CD4-positive, alpha-beta T cell treated with Interleukin-17A for 1 hour (primary cell): ENCODE measurements around the gene HUNK.
"Not testable (repeated sequence)": the region's sequence is repeated elsewhere in the genome, so short reads cannot be mapped to it uniquely, and the experiment has no call there.

ENCODE experiments used
- DNase-seq: peaks from one replicate; pipeline ENCODE4 v3.0.0-alpha.2; 2020

The HUNK gene

DNA sequence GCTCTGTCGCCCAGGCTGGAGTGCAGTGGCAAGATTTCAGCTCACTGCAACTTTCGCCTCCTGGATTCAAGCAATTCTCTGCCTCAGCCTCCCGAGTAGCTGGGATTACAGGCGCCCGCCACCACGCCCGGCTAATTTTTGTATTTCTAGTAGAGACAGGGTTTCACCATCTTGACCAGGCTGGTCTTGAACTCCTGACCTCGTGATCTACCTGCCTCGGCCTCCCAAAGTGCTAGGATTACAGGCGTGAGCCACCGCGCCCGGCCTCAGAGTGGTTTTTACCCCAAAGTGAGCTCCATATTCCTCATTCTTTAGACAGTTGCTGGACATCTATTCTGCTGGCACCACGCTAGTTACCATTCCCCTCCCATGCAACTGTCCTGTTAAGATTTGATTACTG, 1.4 kb upstream of the HUNK start:
- not testable (repeated sequence) for DNase-seq

DNA sequence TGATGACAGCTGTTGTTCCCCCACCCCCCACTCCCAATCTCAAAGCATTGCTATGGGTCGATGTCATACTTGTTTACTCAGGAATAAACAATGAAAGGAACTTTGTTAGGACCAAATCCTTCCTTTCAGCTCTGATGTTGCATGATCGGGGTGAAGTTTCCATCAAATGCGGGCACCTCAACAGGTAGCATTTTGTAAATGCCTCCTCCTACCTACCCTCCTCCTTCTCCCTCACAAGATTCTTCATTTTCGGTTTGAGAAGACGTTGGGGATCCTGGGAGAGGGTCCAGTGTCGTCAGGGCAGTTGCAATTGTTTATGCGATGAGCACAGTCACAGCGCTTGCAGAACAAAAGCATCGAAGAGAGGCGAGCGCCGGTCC, 758 bp upstream of the HUNK start:
- DNase-seq: no peak

DNA sequence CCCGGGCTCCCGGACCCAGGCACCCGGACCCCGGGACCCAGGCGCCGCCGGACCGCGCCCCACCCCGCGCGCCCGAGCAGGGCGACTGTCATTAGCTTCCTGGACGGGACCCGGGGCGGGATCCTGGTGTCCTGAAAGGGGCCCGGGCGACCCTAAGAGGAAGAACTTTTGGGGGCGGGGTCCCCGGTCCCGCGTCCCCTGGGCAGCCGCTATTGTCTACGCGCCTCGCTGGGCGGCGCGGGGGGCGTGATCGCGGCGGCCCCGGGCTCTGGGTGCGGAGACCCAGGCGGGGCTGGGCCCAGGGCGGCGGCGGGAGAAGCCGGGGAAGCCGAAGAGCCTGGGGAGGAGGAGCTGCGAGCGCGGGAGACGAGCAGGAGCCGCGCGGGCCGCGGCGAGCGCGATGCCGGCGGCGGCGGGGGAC, 465 bp downstream of the HUNK start:
- DNase-seq: no peak

DNA sequence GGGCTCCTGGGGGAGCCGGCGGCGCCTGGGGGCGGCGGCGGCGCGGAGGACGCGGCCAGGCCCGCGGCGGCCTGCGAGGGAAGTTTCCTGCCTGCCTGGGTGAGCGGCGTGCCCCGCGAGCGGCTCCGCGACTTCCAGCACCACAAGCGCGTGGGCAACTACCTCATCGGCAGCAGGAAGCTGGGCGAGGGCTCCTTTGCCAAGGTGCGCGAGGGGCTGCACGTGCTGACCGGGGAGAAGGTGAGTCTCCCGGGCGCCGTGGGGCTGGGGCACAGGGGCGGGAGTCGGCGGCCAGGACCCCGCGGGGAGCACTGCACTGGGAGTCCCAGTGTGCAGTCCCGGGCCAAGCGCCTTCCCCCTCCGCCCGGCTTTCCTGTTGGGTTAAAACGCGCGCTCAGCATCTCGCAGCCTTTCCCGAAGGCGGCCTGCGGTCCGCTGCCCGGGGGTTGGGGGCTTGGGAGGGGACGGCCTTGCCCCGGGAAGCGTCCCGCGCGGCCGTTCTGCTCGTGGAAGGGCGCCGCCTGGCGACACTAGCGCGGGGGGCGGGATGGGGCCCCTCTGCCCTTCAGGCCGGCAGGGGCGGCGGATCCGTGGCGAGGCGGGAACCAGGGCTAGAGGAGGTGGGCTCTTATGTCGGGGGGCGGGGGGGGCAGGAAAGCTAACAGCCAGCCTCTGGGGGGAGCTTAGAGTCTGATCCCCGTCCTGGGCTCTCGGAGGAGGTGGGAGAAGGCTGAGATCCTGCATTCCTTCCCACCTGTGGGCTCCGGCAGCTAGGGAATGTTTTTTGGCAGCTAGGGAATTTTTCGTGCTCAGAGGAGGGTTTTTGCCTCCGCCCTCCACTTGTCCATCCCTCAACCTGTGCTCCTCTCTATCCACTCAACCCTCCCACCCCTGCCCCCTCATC, 1.1 kb downstream of the HUNK start:
- DNase-seq: peak; percentile 19

DNA sequence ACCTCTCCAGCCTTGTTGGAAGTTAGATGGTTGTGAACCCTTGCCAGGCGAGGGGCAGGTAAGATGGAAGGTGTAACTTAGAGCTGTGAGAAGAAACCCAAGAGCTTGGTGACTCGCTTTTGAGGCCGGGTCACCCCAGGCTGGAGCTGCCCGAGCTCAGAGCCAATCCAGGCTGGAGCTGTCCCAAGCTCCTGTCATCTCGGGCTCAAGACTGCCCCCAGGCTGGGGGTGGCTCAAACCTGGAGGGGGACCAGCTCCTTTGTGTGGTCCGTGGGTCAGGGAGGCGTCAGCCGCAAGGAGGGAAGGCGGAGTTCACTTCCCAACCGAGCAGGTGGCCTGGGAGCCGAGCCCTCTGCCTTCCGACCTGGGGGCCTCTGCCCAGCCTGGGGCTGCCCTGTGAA, 2.0 kb downstream of the HUNK start:
- no peak for DNase-seq

DNA sequence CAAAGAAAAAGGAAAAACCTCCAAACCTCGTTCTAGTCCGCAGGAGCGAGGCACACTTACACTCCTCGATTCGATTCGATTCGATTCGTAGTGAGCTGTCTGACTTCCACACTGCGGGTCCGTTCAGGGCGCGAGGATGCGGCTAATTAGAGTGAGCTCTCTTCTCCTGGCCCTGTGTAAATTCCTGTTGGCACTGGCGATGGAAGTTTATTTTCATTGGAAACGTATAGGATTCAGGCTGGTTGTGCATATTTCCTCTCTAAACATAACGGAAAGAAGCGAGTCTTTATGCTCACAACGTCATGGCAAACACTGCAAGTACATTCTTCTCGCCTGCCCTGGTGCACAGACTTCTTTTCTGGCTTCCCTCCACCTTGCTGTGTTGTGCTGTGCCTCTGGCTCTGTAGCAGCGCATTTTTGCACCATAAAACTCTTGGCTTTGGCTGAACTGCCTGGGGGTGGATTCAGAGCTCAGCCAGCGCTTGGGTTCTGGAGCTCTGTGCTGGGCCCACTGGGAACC, 2.7 kb downstream of the HUNK start:
- DNase-seq: no peak

DNA sequence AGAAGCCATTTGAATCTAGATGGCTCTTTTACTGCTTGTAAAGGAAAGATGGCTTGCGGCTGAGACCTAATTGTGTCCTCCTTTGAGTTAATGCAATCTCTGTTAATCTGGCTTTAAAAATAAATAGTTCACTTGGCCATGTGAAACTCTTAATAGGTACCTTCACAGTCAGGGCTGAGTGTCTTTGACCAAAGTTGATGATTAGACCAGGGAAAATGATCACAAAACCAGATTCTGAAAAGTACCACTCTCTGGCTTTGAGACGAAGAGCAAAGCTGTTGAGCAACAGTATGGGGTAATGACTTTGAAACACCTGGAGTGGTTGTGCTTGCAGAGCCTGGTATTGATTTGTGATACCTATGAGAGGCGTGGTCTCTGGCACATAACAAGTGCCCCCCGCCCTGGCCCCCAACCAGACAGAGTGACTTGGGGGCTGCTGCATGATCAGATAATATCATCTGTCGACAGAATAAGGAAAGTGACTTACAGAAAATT, 4.7 kb downstream of the HUNK start:
- DNase-seq: no peak

DNA sequence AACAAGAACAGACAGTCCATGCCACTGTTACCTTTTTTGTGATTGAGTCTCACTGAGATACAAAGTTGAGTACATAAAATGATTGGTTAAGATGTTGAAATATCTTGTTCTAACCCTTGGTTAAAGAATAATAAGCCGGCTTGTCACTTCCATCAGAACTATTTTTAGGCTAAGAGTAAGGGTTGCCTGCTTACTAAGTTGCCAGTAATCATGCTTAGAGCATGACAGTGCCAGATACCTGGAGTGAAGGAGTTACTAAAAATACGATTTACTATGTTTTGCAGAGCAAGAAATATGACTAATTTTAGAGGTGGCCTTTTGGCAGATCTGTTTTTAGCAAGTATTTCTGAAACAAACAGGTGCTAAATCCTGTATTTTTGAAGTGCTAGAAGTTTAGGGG, 6.0 kb downstream of the HUNK start:
- DNase-seq: no peak

DNA sequence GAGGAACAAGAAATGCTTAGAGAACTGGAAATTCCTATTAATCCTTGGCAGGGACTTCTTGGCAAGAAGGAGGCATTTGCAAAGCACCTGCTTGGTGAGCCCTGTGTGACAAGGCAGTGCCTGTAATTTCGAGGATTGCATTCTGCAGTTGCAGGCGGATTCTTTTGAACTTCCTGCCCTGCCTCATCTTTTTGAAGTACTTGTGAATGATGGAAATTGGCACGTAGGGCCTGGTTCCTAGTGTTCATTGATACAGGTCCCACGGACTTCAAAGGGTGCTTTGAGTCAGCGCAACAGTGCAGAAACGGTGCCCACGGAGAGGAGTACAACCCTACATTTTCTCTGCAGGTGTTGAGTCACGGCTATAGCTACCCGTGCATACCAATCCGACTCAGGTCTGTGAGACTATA, 6.4 kb downstream of the HUNK start:
- DNase-seq: no peak

DNA sequence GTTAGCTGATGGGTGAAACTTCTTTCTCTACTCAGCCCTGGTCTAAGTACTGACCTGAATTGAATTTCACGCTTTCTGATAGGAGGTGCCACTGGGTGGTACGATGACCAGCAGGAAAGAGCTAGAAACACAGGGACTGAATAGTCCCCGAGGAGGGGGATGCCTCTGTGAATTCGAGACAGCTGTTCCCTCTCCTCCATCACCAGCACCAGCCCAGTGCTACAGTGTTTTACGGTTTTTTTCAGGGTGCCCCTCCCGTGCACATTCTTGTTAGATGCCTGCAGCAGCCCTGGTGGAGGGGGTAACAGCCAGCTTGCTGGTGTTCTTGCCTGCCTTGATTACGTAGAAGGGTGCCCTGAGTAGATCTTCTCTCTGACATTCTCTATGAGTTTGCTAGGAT, 7.1 kb downstream of the HUNK start:
- no peak for DNase-seq

DNA sequence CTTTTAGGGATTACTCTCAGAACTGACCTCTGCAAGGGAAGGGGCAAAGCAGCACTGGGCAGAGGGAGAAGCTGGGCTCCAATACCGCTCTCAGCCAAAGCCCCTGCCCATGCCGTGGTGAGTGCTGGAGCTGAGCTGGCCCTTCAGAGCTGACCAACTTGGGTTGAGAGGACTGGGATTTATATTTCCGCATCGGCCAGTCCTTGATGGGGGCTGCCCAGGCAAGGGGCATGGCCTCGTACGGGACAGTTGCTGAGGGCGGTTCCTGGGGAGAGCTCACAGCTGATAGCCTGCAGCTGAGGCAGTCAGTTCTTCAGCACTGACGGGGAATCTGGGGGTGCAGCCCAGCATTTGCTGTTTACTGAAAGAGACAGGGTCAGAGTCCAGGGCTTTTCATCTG, 8.0 kb downstream of the HUNK start:
- DNase-seq: no peak

DNA sequence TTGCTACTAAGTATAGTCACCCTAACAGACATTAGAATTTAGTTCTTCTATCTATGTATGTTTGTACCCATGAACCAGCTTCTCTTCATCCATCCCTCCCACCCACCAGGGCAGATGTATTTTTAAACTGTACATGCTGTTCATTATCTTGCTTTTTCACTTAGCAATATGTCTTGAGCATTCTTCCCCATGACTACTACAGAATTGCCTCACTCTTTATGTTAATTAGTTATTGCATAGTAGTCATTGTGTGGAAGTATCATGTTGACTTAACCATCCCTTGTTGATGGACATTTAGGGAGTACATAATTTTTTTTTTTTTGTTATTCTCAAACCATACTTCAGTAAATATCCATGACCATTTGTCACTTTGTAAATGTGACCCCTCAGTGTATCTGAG, 9.9 kb downstream of the HUNK start:
- DNase-seq: no peak

DNA sequence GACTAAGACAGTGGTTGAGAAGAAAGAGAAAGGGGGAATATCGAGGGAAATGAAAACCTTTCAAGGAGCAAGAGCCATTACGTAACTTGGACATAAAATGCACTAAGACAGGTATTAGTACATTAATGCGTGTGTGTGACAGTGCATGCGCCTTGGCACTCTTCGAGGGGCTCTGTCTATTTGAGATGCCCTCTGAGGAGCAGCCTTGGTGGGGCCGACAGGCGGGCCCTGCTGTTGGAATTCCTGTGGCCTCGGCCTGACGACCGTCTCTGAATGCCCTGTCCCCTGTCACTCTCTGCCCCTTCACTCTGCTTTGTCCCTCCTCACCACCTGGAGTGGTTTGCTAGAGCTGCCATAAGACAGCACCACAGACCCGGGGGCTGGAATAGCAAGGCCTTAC, 12.3 kb downstream of the HUNK start:
- DNase-seq: no peak

DNA sequence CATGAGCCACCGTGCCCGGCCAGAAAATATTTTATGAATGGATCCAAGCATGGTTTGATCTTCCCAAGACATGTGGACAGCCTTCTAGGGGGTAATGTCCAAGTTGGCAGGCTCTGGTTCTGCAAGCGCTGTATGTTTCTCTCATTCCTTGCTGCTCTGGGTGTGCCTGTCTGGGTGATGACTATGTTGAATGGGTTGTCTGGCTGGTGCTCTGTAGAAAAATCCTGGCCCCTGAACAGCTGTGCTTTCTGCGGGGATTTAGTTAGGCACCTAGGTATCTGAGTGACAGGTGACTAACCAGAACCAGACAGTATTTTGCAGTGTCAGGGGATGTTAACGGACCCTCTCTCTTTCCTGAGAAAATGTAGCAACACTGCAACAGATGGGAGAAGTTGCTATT, 14.1 kb downstream of the HUNK start:
- no peak for DNase-seq

DNA sequence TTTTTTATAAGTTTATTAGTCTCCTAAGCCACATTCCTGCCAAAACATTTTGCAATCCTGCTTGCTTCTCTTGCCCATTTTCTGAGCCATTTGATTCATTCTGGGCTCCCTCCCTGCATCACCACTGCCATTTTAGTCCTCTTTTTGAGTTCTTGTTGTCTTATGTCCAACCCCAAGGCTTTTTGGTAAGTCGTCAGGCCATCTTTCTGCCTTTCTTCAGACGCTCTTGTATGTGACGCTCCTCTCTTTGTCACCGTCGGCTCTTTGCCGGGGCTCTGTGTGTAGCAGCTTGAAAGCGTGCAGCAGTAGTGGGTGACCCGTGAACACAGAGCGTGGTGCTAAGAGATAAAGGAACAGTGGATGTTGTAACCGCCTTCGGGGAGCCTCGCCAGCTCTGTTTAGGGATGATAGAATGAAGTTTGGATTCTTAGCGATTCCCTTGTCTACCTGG, 14.6 kb downstream of the HUNK start:
- DNase-seq: no peak

DNA sequence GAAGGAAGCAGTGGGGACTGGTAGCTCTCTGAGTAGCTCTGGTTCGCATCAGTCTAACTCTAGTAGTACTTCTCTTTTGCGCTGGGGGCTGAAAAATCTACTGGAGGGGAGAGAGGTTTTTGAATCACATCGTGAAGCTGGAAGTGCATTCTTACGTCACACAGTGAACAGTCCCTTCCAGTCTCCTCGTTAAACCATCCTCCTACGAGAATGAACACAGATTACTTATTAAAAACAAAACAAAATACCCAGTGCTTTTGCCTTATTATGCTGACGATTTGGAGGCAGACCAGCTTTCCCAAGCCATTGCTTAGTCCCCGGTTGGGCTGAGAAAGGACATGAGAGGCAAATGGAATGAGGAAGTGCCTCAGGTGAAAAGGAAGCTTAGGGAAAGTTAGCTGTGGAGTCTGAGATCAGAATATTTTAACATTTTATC, 16.1 kb downstream of the HUNK start:
- no peak for DNase-seq

DNA sequence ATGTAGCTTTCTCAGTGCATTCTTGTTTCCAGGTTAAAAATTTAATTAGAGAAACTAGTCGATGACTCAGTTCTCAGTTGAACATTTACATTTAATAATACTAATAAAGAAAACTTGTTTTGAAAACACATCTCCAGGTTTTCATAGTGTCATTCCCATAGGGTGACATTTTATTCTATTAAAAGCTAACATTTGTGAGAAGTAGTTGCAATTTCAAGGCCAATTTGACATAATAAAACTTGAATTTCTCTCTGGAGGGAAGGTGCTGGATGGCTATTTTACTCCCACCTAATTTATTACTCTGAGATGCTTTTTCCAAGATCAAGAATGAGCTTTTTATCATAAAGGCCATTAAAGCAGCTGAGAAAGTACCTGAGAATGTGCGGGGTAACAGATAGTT, 16.6 kb downstream of the HUNK start:
- no peak for DNase-seq

DNA sequence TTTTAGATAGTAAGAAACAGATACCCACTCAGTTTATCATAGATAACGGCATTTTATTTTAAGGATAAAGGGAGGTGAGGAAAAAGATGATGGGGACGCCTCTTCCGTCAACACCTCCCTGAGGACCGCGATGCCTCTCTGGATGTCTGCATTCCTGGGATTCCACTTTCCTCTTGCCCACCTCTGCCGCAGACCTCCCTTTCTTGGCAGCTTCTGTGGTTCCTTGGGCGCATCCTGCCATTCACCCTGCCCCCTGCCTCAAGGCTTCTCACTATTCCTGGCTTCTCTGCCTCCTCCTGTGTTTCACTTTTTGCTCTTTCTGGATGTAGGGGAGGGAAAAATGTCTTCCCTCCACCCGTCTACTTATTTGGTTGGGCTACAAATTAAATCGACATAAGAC, 19.9 kb downstream of the HUNK start:
- no peak for DNase-seq

DNA sequence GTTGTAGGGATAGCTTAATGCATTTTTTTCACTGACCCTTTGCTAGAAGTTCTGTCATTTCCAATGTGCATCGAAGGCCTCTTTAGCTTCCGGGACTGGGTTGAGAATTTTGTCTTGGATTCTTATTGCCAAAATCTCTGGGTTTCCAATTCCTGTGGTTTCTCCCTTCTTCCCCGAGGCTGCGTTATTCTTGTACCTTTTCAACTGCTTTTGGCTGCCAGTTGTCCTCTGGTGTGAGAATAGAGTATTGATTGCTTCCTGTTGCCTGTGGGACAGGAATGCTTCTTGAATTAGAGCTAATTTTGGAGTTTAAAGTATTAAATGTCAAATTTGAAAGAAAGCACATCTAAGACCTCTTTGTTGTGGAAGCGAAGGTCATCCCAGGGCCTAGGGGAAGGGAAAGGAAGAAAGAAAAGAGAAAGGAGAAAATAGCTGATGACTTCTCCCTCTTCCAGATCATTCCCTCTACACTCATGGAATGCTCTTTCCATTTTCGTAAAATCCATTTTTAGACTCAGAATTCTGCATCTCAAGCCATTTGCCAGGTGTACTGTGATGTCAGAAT, 21.1 kb downstream of the HUNK start:
- DNase-seq: no peak

DNA sequence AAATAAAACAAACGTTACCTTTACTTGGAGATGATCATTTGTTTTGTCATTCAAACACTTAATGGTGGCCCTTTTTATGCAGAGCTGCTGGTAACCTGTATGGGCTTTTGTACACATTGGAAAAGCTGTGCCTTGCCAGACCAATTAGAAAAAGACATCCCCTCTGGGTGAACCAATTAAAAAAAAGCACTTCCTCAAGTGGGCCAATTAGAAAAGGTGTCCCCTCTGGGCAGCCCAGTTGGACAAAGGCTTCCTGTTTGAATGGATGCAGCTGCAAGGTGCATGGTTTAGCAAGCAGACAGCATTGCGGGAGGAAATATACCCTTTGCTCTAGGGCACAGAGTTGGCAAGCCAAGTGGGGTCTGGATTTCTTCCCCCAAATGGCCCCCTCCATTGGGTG, 21.6 kb downstream of the HUNK start:
- no peak for DNase-seq

DNA sequence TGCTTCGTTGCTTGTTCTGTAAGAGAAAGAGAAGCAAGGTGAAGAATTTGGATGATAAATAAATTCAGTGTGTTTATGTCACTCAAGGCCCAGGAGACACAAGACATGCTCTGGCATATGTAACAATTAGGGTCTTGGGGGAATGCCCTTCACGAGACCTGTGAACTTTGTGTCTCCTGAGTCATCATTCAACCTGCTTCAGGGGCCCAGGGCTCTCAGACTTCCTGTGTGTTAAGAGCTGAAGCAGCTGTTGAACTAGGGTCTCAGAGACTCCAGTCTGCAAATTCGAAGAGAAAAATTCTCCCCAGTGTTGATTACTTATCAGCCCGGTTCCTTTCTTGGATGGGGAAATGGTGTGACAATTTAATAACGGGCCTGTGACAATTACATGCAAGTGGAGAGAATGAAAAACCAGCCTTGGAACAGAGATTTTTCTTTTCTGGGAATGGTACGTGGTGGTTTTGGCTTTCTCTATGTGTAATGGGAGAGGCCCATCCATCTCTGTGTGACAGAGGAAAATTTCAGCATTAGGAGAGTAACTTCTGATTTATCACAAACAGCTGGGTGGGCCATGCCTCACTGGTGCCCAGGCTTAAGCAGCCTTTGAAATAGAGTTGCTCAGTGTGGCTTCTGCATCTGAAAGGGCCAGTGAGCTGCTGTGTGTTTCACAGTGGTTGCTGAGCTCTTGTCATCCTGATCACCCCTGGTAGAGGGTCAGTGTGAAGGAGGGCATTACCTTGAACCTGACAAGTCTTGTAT, 22.4 kb downstream of the HUNK start:
- DNase-seq: no peak

DNA sequence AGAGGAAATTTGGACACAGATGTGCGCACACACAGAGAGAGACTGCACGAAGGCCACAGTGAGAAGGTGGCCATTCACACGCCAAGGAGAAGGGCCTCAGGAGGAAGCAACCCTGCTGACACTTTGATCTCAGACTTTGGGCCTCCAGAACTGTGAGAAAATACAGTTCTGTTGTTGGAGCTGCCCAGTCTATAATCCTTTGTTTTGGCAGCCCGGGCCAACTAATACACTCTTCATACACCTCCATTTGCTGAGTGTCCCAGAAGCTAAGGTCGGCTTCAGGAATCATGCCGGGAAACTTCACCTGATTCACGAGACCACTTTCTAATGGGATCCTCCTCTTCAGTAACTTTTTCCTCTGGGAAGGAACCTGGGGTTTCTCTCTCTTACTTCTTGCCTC, 23.2 kb downstream of the HUNK start:
- no peak for DNase-seq

DNA sequence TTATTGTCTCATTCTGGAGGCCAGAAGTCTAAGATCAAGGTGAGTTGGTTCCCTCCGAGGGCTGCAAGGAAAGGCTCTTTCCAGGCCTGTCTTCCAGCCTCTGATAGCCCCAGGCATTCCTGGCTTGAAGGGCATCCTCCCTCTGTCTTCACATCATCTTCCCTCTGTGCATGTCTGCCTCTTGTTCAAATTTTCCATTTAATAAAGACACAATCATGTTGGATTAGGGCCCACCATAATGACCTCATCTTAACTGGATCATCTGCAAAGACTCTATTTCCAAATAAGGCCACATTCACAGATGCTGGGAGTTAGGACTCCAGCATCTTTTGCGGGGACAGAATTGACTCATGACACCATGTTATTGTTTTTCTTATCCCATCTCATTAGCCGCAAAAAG, 24.5 kb downstream of the HUNK start:
- DNase-seq: no peak
